SK-N-MC (cell line): ENCODE measurements around the gene DNAH5.

Experiments used
- DNase-seq: peaks from one replicate; pipeline ENCODE4 v3.0.0-alpha.2; 2011; ENCODE audit warnings: low read depth, low spot score
- H3K27ac ChIP-seq: fragments of 200-600 bp; sonication (generic); 2 replicates; pipeline ENCODE4 v1.5.1; 2016; ENCODE audit warnings: mixed run types
- H3K36me3 ChIP-seq: fragments of 200-600 bp; sonication (generic); 2 replicates; pipeline ENCODE4 v1.6.1; 2017; ENCODE audit warnings: antibody characterized with exemption, low read length, mixed read lengths; ENCODE audit not compliant: insufficient read depth
- H3K4me3 ChIP-seq: fragments of 200-600 bp; sonication (generic); 2 replicates; pipeline ENCODE4 v1.5.1; 2016
- H3K9ac ChIP-seq: fragments of 200-600 bp; sonication (generic); 2 replicates; pipeline ENCODE4 v1.8.0; 2017; ENCODE audit warnings: mixed run types, mixed read lengths; ENCODE audit not compliant: insufficient read length
- H3K9me3 ChIP-seq: fragments of 200-600 bp; sonication (generic); 2 replicates; pipeline ENCODE4 v1.6.1; 2017; ENCODE audit warnings: low read depth, mild to moderate bottlenecking, antibody characterized with exemption, low read length, moderate library complexity, mixed read lengths
- EZH2 ChIP-seq: fragments of 200-600 bp; sonication (generic); IDR thresholded peaks from one replicate; pipeline ENCODE4 v1.6.1; 2017; ENCODE audit warnings: antibody characterized with exemption
- FOXP2 ChIP-seq: optimal IDR thresholded peaks from 2 replicates; pipeline ENCODE3; 2011; ENCODE audit warnings: mild to moderate bottlenecking, moderate library complexity; ENCODE audit not compliant: insufficient read depth; ENCODE audit errors: extremely low read length, control extremely low read depth
- POLR2AphosphoS5 ChIP-seq: IDR thresholded peaks from 2 replicates; pipeline ENCODE4 v1.6.1; 2012; ENCODE audit warnings: mild to moderate bottlenecking, low read depth, low read length, borderline replicate concordance

DNAH5 gene

GRCh38 chr5:13658152-13658551 is 286.3 kb downstream of the DNAH5 start:
- Histone ChIP-seq H3K27ac (no peak overlapping the region), H3K4me3 (no peak overlapping the region), H3K36me3 (no peaks in the 10 kb centered on the region), H3K9me3 (no peaks in the 10 kb centered on the region), H3K9ac (no peak overlapping the region)
- TF ChIP-seq POLR2AphosphoS5 = no peak
- no peak for TF ChIP-seq FOXP2
- no peak for TF ChIP-seq EZH2
- DNase-seq = no peak

GRCh38 chr5:13653709-13654108 is 290.8 kb downstream of the DNAH5 start:
- Histone ChIP-seq H3K4me3 (no peak overlapping the region), H3K27ac (no peak overlapping the region), H3K9me3 (no peaks in the 10 kb centered on the region), H3K36me3 (no peaks in the 10 kb centered on the region), H3K9ac (no peak overlapping the region)
- TF ChIP-seq FOXP2 (no peak), POLR2AphosphoS5 (no peak), EZH2 (no peak)
- no peak for DNase-seq

GRCh38 chr5:13649656-13650055 is 294.8 kb downstream of the DNAH5 start:
- DNase-seq = no peak
- TF ChIP-seq FOXP2 = no peak
- TF ChIP-seq POLR2AphosphoS5 = no peak
- TF ChIP-seq EZH2 = no peak
- no peak overlapping the region for H3K27ac ChIP-seq
- H3K36me3 ChIP-seq = no peaks in the 10 kb centered on the region
- H3K9ac ChIP-seq = no peak overlapping the region
- H3K4me3 ChIP-seq = no peak overlapping the region
- H3K9me3 ChIP-seq = no peaks in the 10 kb centered on the region

GRCh38 chr5:13648822-13649221 is 295.7 kb downstream of the DNAH5 start:
- DNase-seq = no peak
- no peak for TF ChIP-seq EZH2
- no peak for TF ChIP-seq POLR2AphosphoS5
- TF ChIP-seq FOXP2 = no peak
- H3K9ac ChIP-seq = no peak overlapping the region
- no peak overlapping the region for H3K27ac ChIP-seq
- no peaks in the 10 kb centered on the region for H3K9me3 ChIP-seq
- H3K36me3 ChIP-seq = no peaks in the 10 kb centered on the region
- no peak overlapping the region for H3K4me3 ChIP-seq

GRCh38 chr5:13643734-13644133 is 300.8 kb downstream of the DNAH5 start:
- H3K9ac ChIP-seq = no peak overlapping the region
- no peaks in the 10 kb centered on the region for H3K36me3 ChIP-seq
- no peaks in the 10 kb centered on the region for H3K9me3 ChIP-seq
- H3K27ac ChIP-seq = no peak overlapping the region
- DNase-seq = no peak
- TF ChIP-seq POLR2AphosphoS5 = no peak
- no peak for TF ChIP-seq EZH2
- H3K4me3 ChIP-seq = no peak overlapping the region

GRCh38 chr5:13643196-13643595 is 301.3 kb downstream of the DNAH5 start:
- no peaks in the 10 kb centered on the region for H3K36me3 ChIP-seq
- no peak overlapping the region for H3K9ac ChIP-seq
- no peak overlapping the region for H3K27ac ChIP-seq
- no peaks in the 10 kb centered on the region for H3K9me3 ChIP-seq
- no peak for DNase-seq
- H3K4me3 ChIP-seq = no peak overlapping the region
- TF ChIP-seq EZH2 (no peak), POLR2AphosphoS5 (no peak), FOXP2 (no peak)
